NCI-H82 (cell line): ENCODE measurements around the gene MIA2.
A peak's percentile ranks its signal among the peaks of the same experiment; 100 is the strongest.
"Not testable (repeated sequence)": the region's sequence is repeated elsewhere in the genome, so short reads cannot be mapped to it uniquely, and the experiment has no call there.

Experiments used
- DNase-seq: peaks from one replicate; lab custom pipeline; 2025; lab: John Stamatoyannopoulos, UW

Gene MIA2

GRCh38 chr14:39231751-39232553 lies 1.8 kb upstream of the MIA2 start:
- DNase-seq = peak; percentile 40

DNA sequence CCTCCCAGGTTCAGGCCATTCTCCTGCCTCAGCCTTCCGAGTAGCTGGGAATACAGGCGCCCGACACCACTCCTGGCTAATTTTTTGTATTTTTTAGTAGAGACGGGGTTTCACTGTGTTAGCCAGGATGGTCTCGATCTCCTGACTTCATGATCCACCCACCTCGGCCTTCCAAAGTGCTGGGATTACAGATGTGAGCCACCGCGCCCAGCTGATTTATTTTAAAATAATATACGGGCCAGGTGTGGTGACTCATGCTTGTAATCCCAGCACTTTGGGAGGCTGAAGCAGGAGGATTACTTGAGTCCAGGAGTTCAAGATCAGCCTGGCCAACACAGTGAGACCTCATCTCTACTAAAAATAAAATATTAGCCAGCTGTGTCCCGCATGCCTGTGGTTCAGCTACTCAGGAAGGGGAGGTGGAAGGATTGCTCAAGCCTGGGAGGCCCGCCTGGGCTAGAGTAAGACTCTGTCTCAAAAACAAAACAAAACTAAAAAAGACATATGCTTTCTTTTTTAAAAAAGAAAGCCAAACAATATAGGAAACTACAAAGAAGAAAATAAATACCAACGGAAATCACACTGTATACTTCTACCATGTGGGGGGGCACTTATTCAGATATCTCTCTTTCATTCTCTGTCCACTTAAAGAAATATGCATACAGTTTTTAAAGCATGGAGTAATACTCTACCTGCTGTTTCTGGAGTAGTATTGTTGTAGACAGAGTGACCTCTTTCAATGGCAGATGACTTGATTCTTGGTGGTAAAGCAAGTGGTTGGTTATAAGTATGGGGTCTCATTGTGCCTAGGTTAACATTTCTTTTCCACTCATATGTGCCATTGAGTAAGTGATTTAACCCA lies 930 bp upstream of the MIA2 start:
- no peak for DNase-seq

- DNase-seq = not testable (repeated sequence)
Observed at GRCh38 chr14:39234986-39235385, 1.3 kb downstream of the MIA2 start.

DNA sequence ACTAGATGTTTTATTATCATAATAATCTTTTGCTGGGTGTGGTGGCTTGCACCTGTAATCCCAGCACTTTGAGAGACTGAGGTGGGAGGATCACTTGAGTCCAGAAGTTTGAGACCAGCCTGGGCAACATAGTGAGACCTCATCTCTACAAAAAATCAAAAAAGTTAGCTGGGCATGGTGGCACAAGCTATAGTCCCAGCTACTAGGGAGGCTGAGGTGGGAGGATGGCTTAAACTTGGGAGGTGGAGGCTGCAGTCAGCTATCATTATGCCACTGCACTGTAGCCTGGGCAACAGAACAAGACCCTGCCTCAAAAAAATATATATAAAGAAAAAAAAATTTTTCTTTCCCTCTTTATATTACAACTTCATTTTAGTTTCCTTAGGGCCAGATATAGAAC lies 1.8 kb downstream of the MIA2 start:
- DNase-seq = not testable (repeated sequence)

DNA sequence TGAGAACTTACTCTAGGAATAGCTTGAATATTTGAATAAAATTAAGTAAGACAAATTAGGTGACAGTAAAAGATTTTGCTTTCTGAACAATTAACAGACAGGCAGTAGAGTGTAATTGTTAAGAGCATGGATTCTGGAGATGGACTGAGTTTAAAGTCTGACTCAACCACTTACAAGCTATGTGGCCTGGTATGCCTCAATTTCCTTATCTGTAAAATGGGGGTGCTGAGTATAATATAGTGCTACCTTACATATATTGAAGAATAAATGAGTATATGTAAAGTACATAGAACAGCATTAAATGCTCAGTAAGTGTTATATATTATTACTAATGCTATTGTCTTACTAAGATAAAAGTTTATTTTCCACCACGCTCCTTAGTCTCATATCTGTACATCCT lies 7.1 kb downstream of the MIA2 start:
- no peak for DNase-seq

- DNase-seq = peak; percentile 16
Observed at GRCh38 chr14:39241637-39242036, 7.9 kb downstream of the MIA2 start.

DNA sequence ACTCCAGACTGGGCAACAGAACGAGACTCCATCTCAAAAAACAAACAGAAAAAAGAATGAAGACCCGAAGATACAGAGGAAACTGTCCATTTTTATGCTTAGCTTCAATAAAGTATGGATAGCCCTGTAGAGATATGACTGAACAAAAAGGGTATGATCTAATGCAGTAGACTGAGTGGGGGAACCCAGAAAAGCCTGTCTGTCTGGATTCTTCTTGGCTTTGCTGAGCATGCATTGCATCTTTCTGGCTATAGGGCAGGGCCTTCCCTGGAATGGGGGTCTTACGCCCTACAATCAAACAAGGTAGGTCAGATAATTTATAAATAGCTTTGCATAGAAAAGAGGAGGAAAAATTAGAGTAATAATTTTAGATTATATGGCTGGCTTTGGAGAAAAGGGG lies 10.1 kb downstream of the MIA2 start:
- no peak for DNase-seq

DNA sequence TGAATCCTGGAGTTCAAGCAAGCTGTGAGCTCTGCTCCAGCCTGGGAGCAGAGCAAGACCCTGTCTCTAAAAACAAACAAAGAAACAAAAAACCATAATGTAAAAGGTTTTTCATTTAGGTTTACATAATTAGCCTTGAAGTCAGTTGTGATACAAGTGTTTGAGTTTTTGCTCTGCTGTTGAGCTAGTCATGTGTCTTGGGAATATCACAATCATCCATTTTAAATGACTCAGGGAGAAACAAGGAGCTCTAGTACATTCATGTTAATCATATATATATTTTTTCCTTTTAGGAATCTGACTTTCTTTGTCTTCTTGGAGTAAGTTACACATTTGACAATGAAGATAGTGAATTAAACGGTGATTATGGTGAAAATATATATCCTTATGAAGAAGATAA lies 12.9 kb downstream of the MIA2 start:
- DNase-seq = no peak

DNA sequence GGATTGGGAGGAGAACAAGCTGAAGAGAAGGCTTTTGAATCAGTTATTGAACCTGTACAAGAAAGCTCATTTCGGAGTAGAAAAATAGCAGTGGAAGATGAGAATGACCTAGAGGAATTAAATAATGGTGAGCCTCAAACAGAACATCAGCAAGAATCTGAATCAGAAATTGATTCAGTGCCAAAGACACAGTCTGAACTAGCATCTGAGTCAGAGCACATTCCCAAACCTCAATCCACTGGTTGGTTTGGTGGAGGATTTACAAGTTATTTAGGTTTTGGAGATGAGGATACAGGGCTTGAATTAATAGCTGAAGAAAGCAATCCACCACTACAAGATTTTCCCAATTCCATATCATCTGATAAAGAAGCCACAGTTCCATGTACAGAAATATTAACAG lies 13.5 kb downstream of the MIA2 start:
- DNase-seq = no peak

GRCh38 chr14:39251547-39251946 lies 17.8 kb downstream of the MIA2 start:
- no peak for DNase-seq

GRCh38 chr14:39257388-39257787 lies 23.7 kb downstream of the MIA2 start:
- DNase-seq = not testable (repeated sequence)

DNA sequence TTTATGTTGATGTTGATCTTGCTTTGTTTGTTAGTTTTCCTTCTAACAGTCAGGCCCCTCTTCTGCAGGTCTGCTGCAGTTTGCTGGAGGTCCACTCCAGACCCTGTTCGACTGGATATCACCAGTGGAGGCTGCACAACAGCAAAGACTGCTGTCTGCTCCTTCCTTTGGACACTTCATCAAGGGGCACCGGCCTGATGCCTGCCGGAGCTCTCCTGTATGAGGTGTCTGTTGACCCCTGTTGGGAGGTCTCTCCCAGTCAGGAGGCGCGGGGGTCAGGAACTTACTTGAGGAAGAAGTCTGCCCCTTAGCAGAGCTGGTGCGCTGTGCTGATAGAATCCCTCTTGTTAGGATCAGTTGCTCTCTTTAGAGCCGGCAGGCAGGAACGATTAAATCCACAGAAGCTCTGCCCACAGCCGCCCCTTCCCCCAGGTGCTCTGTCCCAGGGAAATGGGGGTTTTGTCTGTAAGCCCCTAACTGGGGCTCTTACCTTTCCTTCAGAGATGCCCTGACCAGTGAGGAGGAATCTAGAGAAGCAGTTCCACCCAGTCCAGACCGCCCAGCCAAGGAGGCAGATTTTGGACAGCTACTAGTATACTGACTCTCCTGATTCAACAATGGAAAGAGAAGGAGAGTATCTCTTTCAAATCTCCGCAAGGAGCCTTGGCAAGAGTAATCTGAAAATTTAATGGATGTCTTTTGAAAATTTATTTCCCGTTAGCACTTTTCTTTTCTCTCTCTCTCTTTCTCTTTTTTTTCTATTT lies 25.2 kb downstream of the MIA2 start:
- no peak for DNase-seq

DNA sequence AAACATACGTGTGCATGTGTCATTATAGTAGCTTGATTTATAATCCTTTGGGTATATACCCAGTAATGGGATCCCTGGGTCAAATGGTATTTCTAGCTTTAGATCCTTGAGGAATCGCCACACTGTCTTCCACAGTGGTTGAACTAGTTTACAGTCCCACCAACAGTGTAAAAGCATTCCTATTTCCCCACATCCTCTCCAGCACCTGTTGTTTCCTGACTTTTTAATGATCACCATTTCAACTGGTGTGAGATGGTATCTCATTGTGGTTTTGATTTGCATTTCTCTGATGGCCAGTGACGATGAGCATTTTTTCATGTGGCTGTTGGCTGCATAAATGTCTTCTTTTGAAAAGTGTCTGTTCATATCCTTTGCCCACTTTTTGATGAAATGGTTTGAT lies 26.4 kb downstream of the MIA2 start:
- not testable (repeated sequence) for DNase-seq

DNA sequence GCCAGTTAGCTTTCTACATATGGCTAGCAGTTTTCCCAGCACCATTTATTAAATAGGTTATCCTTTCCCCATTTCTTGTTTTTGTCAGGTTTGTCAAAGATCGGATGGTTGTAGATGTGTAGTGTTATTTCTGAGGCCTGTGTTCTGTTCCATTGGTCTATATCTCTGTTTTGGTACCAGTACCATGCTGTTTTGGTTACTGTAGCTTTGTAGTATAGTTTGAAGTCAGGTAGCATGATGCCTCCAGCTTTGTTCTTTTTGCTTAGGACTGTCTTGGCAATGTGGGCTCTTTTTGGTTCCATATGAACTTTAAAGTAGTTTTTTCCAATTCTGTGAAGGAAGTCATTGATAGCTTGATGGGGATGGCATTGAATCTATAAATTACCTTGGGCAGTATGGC lies 28.5 kb downstream of the MIA2 start:
- not testable (repeated sequence) for DNase-seq

DNA sequence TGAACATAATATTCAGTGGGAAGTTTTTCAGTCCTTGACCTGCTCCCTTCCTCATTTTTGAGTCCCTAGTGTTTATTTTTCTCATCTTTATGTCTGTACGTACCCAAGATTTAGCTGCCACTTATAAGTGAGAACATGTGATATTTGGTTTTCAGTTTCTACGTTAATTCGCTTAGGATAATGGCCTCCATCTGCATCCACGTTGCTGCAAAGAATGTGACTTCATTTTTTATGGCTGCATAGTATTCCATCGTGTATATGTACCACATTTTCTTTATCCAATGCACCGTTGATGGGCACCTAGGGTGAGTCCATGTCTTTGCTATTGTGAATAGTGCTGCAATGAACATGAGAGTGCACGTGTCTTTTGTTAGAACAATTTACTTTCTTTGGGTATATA lies 30.3 kb downstream of the MIA2 start:
- DNase-seq = no peak

DNA sequence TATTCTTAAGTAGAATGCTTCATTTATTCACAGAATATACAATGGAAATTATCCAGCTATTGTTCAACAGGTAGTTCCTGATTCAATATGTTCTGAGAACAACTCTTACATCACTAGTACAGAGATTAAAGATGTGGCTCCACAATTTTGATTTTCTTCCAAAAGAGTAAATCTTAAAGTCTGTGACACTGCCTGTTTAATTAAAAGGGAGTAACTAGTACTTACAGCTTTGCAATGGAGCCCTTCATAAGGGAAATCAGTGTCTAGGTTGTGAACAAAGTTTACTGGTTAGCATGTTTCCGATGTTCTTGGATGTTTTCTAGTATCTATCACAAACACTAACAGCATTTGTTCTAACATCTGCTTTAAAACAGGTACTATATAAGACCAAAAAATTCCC lies 30.8 kb downstream of the MIA2 start:
- DNase-seq = no peak

GRCh38 chr14:39265033-39265432 lies 31.3 kb downstream of the MIA2 start:
- peak; percentile 2 for DNase-seq

DNA sequence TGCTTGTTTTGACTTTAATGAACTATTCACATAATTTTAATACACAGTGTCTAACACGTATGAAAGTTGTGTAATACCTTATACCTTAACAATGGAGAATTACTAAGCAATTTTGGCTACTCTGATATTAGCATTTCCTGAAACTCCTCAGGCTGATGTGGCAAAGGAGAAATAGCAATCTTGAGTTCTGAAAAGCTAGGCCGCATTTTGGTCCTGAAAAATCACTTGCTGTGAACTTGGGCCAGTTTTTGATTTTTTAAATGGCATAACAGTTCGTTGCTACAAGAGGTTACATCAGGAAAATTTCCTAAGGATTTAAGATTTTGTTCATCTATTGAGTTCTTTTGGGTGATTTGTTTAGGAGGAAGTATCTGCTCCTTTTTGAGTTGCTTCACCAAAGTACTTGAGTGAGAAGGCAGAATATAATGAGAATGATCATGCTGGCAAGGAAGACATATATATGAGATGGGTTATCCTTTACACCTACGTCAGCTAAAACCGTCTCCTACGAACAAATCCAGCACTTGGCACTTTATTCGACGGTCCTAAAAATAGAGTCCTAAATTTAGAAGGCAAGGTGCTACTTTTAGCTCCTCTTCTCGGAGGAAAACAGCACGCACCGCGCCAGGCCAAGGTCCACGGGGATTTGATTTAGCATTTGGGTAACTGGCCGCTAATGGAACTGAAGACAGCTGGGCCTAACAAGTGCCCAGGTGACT lies 32.2 kb downstream of the MIA2 start:
- DNase-seq = no peak

GRCh38 chr14:39266525-39266870 lies 32.8 kb downstream of the MIA2 start:
- no peak for DNase-seq

DNA sequence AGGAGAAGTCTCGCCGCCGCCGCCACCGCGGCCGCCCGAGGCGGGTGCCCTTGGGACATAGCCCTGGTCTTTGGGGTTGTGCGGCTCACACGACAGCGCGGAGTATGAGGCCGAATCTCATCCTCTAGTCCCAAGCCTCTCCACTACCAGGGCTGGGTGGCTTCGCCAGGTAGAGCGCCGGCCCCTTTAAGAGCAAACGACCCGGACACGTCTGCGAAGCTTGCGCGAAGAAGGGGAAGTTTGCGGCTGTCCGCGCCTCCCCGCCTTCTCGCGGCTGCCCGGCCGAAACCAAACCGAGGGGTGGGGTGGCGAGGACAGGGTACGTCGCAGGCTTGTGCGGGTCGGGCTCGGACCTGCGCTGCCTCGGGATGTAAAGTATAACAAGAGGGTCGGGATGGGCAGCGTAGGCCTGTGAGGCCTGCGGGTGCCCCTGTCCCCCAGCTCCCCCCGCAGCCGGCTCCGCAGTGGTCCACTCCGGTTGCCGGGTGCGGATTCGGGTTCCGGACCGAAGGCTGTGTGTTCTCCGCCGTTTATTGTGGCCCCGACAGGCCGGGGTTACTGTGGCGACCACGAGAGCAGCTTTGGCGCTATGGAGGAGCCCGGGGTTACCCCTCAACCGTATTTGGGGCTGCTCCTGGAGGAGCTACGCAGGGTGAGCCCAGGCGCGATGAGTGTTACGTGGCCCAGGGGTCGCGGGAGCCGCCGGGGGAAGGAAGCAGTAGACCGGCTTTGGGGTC lies 33.3 kb downstream of the MIA2 start:
- DNase-seq = peak; percentile 83

DNA sequence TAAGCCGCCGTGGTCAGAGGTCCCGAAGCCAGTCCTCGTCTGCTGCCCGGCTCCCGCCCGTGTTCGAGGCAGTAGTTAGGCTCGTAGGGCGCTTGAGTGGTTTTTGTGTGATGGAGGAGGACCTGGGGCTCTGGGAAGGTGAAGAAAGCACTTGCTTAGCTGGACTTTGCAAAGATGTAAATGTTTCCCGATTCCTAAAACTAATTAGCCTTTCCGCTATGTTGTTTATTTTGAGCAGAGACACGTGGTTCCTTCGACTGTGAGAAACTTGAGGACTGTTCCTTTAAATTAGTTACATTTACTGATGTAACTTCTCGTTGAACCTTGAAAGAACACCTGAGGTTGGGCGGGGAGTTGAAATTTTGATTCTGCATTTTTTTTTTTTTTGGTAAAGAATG lies 33.9 kb downstream of the MIA2 start:
- DNase-seq = no peak
